Tibial artery (tissue), 4 donors: Measurements from ENCODE around the gene RALGPS1.

ENCODE experiments used
- DNase-seq, 2 donors: peaks; one replicate each; pipeline ENCODE4 v3.0.0-alpha.2; 2019
- H3K27ac ChIP-seq, 2 donors: fragments of 200-600 bp; sonication (generic) in 1 of 2; 1 replicate in 1 of 2; 2 replicates in 1 of 2; pipeline ENCODE4 v1.5.1; 2018 to 2019; ENCODE audit warnings: mild to moderate bottlenecking in 1 of 2
- H3K27me3 ChIP-seq, 2 donors: fragments of 200-600 bp; sonication (generic) in 1 of 2; one replicate each; pipeline versions ENCODE4 v1.5.1 to v1.6.0; 2016 to 2019
- H3K36me3 ChIP-seq, 3 donors: fragments of 200-600 bp; sonication (generic) in 2 of 3; one replicate each; pipeline ENCODE4 v1.5.1; 2016 to 2019; ENCODE audit warnings: mild to moderate bottlenecking in 2 of 3
- H3K4me1 ChIP-seq, 4 donors: fragments of 200-600 bp; sonication (generic) in 2 of 4; 1 replicate in 3 of 4; 2 replicates in 1 of 4; pipeline ENCODE4 v1.5.1; 2016 to 2019
- H3K4me3 ChIP-seq, 2 donors: fragments of 200-600 bp; sonication (generic) in 1 of 2; 1 replicate in 1 of 2; 2 replicates in 1 of 2; pipeline ENCODE4 v1.5.1; 2018 to 2019; ENCODE audit warnings: mild to moderate bottlenecking in 2 of 2
- H3K9me3 ChIP-seq, 3 donors: fragments of 200-600 bp; sonication (generic) in 1 of 3; one replicate each; pipeline ENCODE4 v1.5.1; 2016 to 2019
- CTCF ChIP-seq, 2 experiments: fragments of 200-600 bp in 1 of 2; fragments of 450-650 bp in 1 of 2; IDR thresholded peaks; one replicate each; pipeline ENCODE4 v1.5.1; 2017 to 2019; ENCODE audit warnings: antibody characterized with exemption in 2 of 2, mild to moderate bottlenecking in 1 of 2, moderate library complexity in 1 of 2
- intact Hi-C: fragments of 100-400 bp; cut with DNase I; formaldehyde crosslinking; loops from one replicate; pipeline ENCODE4 v1.15.0; 2023; ENCODE audit warnings: low total_unique reads

RALGPS1 gene

DNA sequence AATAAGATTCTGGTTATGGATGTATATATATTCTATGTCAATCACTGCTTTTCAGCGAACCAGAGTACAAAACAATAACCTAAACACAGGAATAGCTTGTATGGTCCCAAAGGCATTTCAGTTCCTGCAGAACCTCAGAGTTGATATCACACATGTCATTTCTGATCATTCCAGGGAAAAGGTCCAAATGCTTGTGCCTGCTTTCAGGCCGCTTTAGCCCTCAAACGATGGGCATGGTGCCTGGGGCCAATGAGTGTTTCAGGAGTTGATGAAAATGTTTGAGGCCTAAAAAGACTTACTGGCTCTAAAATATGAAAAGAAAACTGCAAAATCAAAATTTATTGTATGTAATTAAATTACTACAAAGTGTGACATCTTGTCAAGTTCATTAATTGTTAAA lies 185.1 kb downstream of the RALGPS1 start:
- peaks cover 0 to 9% (median 0%) of the 10 kb centered on the region in 4 donors for H3K4me1 ChIP-seq
- no peaks in the 10 kb centered on the region for H3K9me3 ChIP-seq
- peaks cover 0 to 11% (median 11%) of the 10 kb centered on the region in 3 donors for H3K36me3 ChIP-seq
- H3K27ac ChIP-seq, result no peak overlapping the region
- intact Hi-C loops, result no loop called here
- no peaks in the 10 kb centered on the region for H3K27me3 ChIP-seq
- no peak for TF ChIP-seq CTCF (IDR thresholded peaks at IDR 0.05)
- no peak for DNase-seq
- no peak overlapping the region for H3K4me3 ChIP-seq

DNA sequence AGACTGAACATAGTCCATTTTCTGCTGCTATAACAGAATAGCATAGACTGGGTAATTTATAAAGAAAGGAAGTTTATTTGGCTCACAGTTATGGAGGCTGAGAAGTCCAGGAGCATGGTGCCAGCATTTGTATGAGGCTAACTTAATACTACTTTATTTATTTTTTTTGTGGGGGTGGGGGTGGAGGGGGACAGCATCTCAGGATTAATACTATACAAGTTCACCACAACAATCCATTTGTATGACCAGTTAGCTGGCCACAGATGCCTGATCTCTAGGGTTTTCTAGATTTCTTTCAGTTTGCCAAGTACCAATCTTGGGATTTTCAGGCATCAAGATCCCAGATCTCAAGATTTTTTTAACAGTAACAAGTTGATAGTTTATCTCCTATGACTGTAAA lies 187.6 kb downstream of the RALGPS1 start:
- Histone ChIP-seq H3K27me3 (no peaks in the 10 kb centered on the region), H3K27ac (no peak overlapping the region), H3K9me3 (no peaks in the 10 kb centered on the region), H3K36me3 (peaks cover 0 to 15% (median 9%) of the 10 kb centered on the region in 3 donors), H3K4me3 (no peak overlapping the region), H3K4me1 (peaks cover 0 to 9% (median under 1%) of the 10 kb centered on the region in 4 donors)
- TF ChIP-seq CTCF (IDR thresholded peaks at IDR 0.05), result no peak
- DNase-seq, result no peak
- intact Hi-C loops, result no loop called here

DNA sequence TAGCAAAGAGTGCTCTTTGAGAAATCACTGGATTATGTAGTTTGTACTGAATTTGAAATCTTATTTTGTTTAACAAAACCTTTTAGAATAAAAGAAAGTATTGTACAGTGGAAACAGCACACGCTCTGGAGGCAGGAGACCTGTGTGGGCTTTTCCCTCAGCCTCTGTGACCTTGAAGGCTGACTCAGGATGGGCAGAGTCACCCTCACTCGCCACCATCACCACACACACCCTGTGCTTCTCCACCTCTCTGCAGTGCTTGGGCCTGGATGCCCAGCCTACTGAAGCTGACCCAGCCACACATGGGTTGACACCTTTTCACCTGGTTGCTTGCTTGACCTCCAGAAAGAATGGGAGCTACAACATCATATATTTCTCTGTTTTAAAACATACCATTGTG lies 188.2 kb downstream of the RALGPS1 start:
- intact Hi-C loops, result no loop called here
- H3K27ac ChIP-seq, result no peak overlapping the region

DNA sequence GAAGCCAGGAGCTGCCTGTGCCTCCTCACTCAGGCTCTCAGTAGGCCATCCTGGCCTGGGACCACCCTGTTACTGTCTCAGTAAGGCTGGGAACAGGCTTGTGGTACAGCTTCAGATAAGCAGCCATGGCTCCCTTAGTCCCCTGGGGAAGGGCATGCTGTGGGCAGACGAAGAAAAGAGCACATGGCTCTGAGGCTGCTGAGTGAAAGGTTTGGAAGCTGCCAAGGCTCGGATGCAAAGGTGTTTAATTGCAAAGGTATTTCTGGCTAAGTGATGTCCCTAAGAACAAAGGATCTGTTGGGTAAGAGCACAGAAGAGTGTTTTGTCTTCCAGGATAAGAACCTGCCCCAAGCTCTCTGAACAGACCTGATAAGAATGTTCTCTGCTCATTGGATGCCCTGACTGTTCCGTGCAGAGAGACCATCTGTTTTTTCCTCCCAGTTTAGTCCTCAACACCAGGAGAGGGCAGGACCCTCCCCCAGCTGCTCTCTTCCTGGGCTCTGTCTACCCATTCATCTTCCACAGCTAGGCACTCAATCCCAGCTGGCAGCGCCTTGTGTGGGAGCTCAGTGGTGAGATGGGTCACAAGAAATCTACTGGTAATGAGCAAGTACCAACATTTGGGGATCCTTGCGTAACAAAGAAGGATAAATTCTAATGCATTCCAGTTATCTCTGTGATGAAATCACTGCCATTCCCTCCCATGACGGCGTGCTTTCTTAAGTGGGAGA lies 190.2 kb downstream of the RALGPS1 start:
- Histone ChIP-seq H3K9me3 (no peaks in the 10 kb centered on the region), H3K27me3 (no peaks in the 10 kb centered on the region), H3K4me1 (peaks cover 0 to 13% (median 4%) of the 10 kb centered on the region in 4 donors), H3K4me3 (no peak overlapping the region), H3K36me3 (peaks cover 0 to 27% (median 13%) of the 10 kb centered on the region in 3 donors), H3K27ac (no peak overlapping the region)
- no peak for TF ChIP-seq CTCF (IDR thresholded peaks at IDR 0.05)
- intact Hi-C loops, result no loop called here
- no peak for DNase-seq

More for the DNA sequence above, 188.2 kb downstream of the RALGPS1 start:
- Histone ChIP-seq H3K36me3 (peaks cover 0 to 19% (median 11%) of the 10 kb centered on the region in 3 donors), H3K27me3 (no peaks in the 10 kb centered on the region), H3K9me3 (no peaks in the 10 kb centered on the region), H3K4me1 (peaks cover 0 to 15% (median 4%) of the 10 kb centered on the region in 4 donors), H3K4me3 (no peak overlapping the region)
- TF ChIP-seq CTCF (IDR thresholded peaks at IDR 0.05), result no peak
- DNase-seq, result no peak

GRCh38 chr9:127105805-127106465 lies 191.4 kb downstream of the RALGPS1 start:
- Histone ChIP-seq H3K9me3 (no peaks in the 10 kb centered on the region), H3K4me1 (peaks cover 0 to 19% (median 4%) of the 10 kb centered on the region in 4 donors), H3K27me3 (no peaks in the 10 kb centered on the region), H3K4me3 (no peak overlapping the region), H3K36me3 (peaks cover 0 to 27% (median 13%) of the 10 kb centered on the region in 3 donors), H3K27ac (no peak overlapping the region)
- intact Hi-C loops, result no loop called here
- DNase-seq, result no peak
- TF ChIP-seq CTCF (IDR thresholded peaks at IDR 0.05), result no peak
